Measurements from ENCODE around the gene MEF2A.
"Not testable (repeated sequence)": the region's sequence is repeated elsewhere in the genome, so short reads cannot be mapped to it uniquely, and the experiment has no call there.

Gene MEF2A

GRCh38 chr15:99651023-99651807 is 85.4 kb downstream of the MEF2A start:
- H3K4me3 ChIP-seq (ENCODE audit: low read depth, low read length) = no peak overlapping the region
- TF ChIP-seq CTCF (IDR thresholded peaks at IDR 0.05; ENCODE audit: insufficient read depth, low read depth, low read length, missing control alignments) = no peak
- DNase-seq (ENCODE audit: low read depth) = no peak

- no peak for DNase-seq (ENCODE audit: low read depth)
- H3K4me3 ChIP-seq (ENCODE audit: low read depth, low read length) = no peak overlapping the region
- no peak for TF ChIP-seq CTCF (IDR thresholded peaks at IDR 0.05; ENCODE audit: insufficient read depth, low read depth, low read length, missing control alignments)
Measured at GRCh38 chr15:99656205-99656604, 90.4 kb downstream of the MEF2A start.

- DNase-seq (ENCODE audit: low read depth) = no peak
- no peak overlapping the region for H3K4me3 ChIP-seq (ENCODE audit: low read depth, low read length)
- TF ChIP-seq CTCF (IDR thresholded peaks at IDR 0.05; ENCODE audit: insufficient read depth, low read depth, low read length, missing control alignments) = no peak
Measured at GRCh38 chr15:99657996-99658395, 92.2 kb downstream of the MEF2A start.

GRCh38 chr15:99662903-99663302 is 97.1 kb downstream of the MEF2A start:
- no peak for DNase-seq (ENCODE audit: low read depth)
- no peak for TF ChIP-seq CTCF (IDR thresholded peaks at IDR 0.05; ENCODE audit: insufficient read depth, low read depth, low read length, missing control alignments)
- no peak overlapping the region for H3K4me3 ChIP-seq (ENCODE audit: low read depth, low read length)

- not testable (repeated sequence) for DNase-seq (ENCODE audit: low read depth); H3K4me3 ChIP-seq (ENCODE audit: low read depth, low read length)
Measured at GRCh38 chr15:99666073-99666472, 100.3 kb downstream of the MEF2A start.

GRCh38 chr15:99668533-99669182 is 102.9 kb downstream of the MEF2A start:
- no peak for TF ChIP-seq CTCF (IDR thresholded peaks at IDR 0.05; ENCODE audit: insufficient read depth, low read depth, low read length, missing control alignments)
- DNase-seq (ENCODE audit: low read depth) = no peak
- H3K4me3 ChIP-seq (ENCODE audit: low read depth, low read length) = no peak overlapping the region

- no peak for DNase-seq (ENCODE audit: low read depth)
- TF ChIP-seq CTCF (IDR thresholded peaks at IDR 0.05; ENCODE audit: insufficient read depth, low read depth, low read length, missing control alignments) = no peak
- H3K4me3 ChIP-seq (ENCODE audit: low read depth, low read length) = no peak overlapping the region
Measured at GRCh38 chr15:99669250-99669649, 103.5 kb downstream of the MEF2A start.

Data from GM12865 (cell line).